HG03039 (cell line): ENCODE data around the gene RPS26.
"Not testable (repeated sequence)": the region's sequence is repeated elsewhere in the genome, so short reads cannot be mapped to it uniquely, and the experiment has no call there.

Experiments
- ATAC-seq: cut with Tn5 transposase; IDR thresholded peaks from one replicate; pipeline ENCODE4 v1.9.1; 2021; ENCODE audit warnings: mild to moderate bottlenecking, moderate library complexity; ENCODE audit not compliant: unreplicated experiment

The RPS26 gene

DNA sequence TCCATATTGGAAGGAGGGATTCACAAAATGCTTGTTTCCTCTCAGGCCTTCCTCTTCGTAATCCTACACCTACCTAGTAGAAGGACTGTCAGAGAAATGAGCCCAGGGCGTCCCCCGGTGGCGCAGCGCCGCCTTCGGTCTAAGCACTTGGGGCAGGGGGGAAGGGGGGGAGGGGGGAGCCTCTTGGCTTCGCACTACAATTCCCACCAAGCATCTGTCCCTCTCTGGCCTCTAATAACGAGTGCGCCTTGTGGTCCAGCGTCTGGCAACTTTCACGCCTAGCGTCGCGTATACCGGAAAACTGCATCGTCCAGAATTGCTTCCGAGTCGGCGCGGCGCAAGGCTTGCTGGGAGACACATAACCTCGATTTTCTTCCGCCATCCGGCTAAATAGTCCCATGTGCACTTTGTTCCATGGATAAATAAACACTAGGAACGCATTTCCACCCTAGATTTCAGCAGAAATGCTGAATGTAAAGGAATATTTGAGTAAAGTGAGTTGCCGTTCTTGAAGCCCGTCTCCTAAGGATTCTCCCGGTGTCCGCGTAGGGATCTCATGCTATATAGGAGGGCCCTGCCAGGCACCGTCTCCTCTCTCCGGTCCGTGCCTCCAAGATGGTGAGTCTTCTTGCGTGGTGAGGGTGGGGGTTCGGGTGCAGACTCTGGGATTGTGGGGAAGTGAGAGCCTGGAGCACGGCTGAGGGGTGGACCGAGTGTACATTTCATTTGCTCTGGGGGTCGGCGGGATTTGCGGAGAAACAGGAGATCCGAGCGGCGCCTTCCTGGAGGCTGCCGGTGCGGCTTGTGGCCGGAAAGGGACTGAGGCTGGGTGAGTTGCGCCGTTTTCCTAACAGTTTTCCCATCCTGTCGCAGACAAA lies at the start of gene RPS26:
RPS26 (plus strand) TSS at position 367 of the 878 bp plus-strand sequence; CDS start at position 616, 249 bp downstream.
- peak; percentile 86 for ATAC-seq

GRCh38 chr12:55993230-55993853 lies 48.4 kb upstream of the RPS26 start:
- ATAC-seq = no peak

GRCh38 chr12:55995366-55995765 lies 46.4 kb upstream of the RPS26 start:
- ATAC-seq = no peak

- ATAC-seq = no peak
These were observed 45.5 kb upstream of the RPS26 start for GRCh38 chr12:55996201-55996714.

DNA sequence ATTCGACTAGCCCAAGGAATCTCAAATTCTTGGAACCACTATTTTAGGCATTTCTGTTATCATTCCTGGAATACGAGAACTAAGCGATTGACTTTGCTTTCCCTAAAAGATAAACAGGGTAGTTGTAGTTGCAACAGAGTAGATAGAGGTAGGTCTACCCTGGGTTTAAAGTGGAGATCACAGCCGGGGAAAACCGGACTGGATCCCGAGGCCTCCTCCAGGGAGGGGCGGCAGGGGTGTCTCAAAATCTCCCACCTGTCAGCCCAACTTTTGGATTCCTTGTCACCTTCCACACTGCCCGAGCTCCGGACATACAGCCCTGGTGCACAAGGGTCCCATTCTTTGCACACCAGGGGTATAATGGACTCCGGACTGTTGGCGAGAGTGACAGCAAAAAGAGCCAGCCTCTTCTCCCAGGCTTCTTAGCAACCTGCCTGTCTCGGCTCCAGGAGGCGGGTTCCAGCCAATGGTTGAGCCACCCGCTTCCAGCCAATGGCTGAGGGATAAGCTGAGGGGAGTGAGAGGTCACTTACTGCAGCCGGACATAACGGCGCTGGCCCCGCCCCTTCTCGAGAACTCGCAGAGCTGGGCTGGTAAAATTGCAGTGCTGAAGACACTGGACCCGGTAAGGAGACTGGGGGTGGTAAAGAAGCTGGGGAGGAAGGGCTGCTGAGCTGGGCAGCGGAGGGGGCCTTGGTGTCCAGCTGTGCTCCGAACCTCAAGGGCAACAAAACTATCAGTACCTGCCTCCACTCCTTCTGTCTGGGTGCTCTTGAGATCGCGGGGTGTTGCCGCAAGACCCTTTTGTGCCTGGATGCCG lies 44.8 kb upstream of the RPS26 start, which contains the start of gene SUOX:
SUOX (plus strand) TSS at position 562 of the 820 bp plus-strand sequence. CDS start 4,946 bp downstream, outside the sequence.
- ATAC-seq = peak; percentile 98

DNA sequence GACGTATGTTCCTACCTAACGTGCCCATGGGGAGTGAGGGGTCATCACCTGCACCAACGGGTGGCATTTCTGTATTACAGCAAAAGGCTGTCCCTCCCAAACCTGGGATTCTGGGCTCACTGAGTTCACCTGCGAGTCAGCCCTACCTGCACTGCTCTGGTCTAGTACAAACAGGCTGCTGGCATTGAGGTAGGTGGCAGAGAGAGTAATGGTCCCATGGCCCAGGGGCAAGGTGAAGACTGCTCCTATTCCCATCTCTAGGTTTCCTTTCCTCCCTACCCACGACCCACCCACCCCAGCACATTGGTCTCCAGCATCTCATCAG lies 44.2 kb upstream of the RPS26 start:
- ATAC-seq = no peak

DNA sequence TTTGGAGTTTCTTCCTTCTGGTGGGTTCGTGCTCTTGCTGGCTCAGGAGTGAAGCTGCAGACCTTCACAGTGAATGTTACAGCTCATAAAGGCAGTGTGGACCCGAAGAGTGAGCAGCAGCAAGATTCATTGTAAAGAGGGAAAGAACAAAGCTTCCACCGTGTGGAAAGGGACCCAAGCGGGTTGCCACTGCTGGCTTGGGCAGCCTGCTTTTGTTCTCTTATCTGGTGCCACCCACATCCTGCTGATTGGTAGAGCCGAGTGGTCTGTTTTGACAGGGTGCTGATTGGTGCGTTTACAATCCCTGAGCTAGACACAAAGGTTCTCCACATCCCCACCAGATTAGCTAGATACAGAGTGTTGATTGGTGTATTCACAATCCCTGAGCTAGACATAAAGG lies 42.2 kb upstream of the RPS26 start:
- ATAC-seq = not testable (repeated sequence)

DNA sequence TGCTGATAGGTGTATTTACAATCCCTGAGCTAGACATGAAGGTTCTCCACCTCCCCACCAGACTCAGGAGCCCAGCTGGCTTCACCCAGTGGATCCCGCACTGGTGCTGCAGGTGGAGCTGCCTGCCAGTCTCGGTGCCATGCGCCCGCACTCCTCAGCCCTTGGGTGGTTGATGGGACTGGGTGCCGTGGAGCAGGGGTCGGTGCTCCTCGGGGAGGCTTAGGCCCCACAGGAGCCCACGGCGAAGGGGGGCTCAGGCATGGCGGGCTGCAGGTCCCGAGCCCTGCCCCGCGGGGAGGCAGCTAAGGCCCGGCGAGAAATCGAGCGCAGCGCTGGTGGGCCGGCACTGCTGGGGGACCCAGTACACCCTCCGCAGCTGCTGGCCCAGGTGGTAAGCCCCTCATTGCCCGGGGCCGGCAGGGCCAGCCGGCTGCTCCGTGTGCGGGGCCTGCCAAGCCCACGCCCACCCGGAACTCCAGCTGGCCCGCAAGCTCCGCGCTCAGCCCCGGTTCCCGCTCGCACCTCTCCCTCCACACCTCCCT lies 41.6 kb upstream of the RPS26 start:
- not testable (repeated sequence) for ATAC-seq

GRCh38 chr12:56001487-56002100 lies 40.1 kb upstream of the RPS26 start:
- ATAC-seq = no peak

DNA sequence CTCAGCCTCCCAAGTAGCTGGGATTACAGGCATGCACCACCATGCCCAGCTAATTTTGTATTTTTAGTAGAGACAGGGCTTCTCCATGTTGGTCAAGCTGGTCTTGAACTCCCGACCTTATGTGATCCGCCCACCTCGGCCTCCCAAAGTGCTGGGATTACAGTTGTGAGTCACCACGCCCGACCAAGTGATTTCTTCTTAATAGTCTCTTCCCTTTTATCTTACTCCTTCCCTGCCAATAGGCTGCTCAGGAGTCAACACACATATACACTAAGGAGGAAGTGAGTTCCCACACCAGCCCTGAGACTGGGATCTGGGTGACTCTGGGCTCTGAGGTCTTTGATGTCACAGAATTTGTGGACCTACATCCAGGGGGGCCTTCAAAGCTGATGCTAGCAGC lies 38.3 kb upstream of the RPS26 start:
- not testable (repeated sequence) for ATAC-seq

DNA sequence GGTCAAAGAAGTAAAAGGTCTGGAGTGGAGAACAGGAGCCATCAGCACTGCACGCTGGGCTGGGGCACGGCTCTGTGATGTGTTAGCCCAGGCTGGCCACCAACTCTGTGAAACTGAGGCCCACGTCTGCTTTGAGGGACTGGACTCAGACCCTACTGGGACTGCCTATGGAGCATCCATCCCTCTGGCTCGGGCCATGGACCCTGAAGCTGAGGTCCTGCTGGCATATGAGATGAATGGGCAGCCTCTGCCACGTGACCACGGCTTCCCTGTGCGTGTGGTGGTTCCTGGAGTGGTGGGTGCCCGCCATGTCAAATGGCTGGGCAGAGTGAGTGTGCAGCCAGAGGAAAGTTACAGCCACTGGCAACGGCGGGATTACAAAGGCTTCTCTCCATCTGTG lies 37.5 kb upstream of the RPS26 start:
- ATAC-seq = no peak

DNA sequence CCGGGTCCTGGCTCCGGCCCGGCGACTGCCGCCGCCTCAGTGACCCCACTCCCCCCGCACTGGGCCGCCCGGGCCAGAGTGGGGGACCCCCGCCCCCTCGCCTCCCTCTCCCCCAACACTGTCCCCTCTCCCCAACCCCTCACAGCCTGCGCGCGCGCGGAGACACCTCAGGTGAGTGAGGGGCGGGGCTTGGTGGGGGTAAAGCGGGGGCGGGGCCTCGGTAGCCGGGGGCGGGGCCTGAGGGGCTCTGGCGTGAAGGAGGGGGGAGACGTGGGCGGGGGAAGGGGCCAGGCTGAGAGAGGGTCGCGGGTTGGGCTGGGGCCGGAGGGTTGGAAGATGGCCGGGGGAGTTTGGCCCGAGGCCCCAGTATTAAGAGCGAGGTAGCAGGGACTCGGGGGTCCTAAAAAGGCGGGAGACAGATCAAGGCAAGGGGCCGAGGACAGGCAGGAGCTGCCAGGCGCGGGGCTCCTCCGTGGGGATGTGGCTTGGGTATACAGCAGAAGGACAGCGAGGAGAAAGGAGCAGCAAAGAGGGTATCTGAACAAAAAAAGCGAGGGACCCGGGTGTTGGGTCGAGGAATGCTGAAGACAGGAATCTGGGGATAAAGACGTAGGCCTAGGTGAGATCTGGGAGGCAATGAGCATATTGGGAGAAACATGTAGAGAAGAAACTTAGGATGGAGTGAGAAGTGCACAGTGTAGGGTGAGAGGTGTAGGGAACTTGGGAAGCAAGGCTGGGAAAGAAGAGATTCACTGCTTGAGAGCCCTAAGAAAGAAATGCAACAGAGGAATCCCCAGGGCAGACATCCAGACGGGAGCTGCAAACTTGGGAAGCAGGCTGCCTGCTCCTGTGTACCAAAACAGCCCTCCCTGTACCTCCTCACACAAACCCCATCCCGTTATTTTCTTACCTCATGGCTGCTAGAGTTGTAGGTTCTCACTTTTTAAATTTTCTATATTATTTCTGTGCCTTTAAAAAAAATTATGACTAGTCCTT lies 33.9 kb upstream of the RPS26 start:
- ATAC-seq = no peak

- no peak for ATAC-seq
These were observed 31.6 kb upstream of the RPS26 start for GRCh38 chr12:56010111-56010570.

GRCh38 chr12:56011509-56012090 lies 30.1 kb upstream of the RPS26 start:
- no peak for ATAC-seq

DNA sequence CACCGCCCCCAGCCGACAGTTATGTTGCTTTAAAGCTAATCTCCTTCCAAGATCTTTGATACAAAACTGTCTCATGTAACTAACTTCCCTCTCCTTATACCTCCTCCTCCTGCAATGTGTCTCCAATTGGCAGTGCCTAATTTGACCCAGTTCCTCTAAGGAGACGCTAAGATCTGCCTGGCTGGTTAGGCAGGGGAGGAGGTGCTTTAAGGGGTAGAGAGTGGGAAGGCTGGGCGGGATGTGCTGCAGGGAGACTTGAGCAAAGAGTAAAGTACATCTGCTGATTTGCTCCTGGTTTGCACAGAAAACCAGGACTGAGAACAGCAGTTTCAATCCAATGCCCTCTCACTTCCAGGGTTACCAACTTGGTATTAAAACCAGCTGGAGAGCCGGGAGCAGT lies 28.2 kb upstream of the RPS26 start:
- ATAC-seq = no peak

DNA sequence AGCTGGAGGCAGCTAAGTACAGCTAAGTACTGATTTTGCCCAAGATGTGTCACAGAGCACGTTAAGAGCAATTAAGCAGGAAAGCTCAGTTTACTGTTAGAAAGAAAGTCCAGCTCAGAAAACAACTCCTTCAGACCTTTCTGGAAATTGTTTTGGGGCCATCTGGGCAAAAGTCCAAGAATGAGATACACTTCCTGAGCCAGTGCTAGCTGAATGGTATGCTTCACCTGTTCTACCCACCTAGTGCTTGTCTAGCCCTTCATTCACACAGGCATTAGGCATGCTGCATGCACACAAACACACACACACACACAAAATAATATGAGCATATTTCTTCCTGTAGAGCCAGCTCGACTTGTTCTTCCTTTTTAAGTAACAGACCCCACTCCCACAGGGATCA lies 27.5 kb upstream of the RPS26 start:
- ATAC-seq = no peak

GRCh38 chr12:56017181-56017580 lies 24.5 kb upstream of the RPS26 start:
- no peak for ATAC-seq

DNA sequence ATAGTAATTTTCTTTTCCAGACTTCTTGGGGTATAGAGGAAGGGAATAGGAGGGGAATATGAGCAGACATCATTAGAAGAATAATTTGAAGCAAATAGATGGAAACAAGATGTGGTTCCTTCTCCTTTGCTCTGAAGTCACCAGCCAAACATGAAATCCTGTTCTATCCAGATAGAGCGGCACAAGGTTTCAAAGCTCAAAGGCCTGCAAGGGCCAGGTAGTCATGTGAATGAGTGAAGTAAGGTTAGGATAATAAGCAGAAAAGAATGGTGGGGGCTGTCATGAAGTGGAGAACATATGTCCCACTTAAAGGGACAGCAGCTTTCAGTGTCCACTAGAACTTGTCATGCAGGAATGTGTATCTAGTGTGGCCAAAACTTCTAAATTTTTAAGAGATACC lies 23.4 kb upstream of the RPS26 start:
- no peak for ATAC-seq
